Choroid plexus epithelial cell (primary cell): ENCODE measurements around the gene NPAS3.

Experiments used
- DNase-seq: peaks from one replicate; pipeline ENCODE4 v3.0.0-alpha.2; 2010; ENCODE audit warnings: low read depth
- H3K4me3 ChIP-seq: 2 replicates; pipeline ENCODE4 v1.5.1; 2011; ENCODE audit warnings: low read depth, mild to moderate bottlenecking, control low read depth, low read length, moderate library complexity
- TF ChIP-seq, protein P1 (sequence below): conservative IDR thresholded peaks from 2 replicates; pipeline ENCODE4 v1.5.1; 2011; ENCODE audit warnings: low read depth, mild to moderate bottlenecking, control low read depth, inconsistent platforms, low read length, moderate library complexity

The NPAS3 gene

DNA sequence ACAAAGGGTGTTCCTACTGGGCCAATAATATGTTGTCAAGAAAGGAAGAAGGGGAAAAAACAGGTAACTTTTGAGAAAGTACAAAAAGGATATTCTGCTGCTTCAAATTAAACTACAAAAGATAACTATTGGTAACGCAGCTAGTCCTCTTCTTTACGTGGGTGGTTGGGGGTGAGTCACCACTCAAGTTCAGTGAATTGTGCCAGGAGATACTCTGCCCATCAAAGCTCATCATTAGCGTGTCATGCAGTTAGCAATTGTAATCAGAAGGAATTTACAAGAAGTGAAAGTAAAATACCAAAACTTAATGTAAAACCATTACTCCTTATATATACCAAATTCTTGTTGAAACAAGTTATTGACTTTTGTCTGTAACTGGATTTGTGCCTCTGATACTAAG is 342.0 kb downstream of the NPAS3 start:
- peak; percentile 20 for DNase-seq
- TF ChIP-seq, protein P1, sequence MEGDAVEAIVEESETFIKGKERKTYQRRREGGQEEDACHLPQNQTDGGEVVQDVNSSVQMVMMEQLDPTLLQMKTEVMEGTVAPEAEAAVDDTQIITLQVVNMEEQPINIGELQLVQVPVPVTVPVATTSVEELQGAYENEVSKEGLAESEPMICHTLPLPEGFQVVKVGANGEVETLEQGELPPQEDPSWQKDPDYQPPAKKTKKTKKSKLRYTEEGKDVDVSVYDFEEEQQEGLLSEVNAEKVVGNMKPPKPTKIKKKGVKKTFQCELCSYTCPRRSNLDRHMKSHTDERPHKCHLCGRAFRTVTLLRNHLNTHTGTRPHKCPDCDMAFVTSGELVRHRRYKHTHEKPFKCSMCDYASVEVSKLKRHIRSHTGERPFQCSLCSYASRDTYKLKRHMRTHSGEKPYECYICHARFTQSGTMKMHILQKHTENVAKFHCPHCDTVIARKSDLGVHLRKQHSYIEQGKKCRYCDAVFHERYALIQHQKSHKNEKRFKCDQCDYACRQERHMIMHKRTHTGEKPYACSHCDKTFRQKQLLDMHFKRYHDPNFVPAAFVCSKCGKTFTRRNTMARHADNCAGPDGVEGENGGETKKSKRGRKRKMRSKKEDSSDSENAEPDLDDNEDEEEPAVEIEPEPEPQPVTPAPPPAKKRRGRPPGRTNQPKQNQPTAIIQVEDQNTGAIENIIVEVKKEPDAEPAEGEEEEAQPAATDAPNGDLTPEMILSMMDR = no peak
- H3K4me3 ChIP-seq = no peak overlapping the region

DNA sequence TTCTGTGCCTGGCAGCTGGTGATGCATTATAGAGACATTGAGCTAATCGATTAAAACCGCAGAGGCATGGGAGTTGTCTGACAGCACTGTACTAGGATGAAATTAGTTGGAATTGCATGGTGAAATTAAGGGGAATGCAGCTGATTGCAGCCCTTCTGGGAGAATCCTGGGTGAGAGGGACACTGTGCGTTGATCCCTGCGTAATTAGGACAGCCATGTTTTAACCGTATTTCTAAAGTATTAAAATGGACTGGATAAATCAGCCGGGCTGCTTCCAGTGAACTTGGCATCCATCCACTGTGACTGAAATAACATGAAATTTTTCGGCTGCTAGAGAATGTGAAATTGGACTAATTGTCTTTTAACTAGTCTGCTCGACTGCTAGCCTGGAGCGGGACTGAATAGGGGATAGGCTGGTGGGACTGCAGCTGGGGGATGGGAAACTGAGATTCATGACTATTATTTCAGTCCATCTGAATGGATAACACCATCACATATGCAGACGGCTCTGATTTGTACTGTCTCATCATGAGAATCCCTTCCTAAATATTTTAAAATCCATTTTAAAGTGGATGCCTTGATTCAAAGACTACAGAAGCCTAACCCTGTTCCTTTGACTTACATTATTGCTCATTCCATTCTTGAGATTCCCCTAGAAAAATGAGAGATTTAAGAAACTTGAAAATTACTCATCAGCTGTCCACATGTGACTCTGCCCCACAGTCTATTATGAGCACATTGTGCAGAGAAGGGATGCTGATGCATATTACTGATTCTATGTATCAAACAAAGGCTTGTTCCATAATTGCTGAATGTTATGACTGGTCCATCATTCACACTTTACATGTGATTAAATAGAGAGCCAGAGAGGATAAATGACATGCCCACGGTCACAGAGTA is 343.9 kb downstream of the NPAS3 start:
- H3K4me3 ChIP-seq = no peak overlapping the region
- TF ChIP-seq, protein P1 = no peak
- peak; percentile 30 for DNase-seq

DNA sequence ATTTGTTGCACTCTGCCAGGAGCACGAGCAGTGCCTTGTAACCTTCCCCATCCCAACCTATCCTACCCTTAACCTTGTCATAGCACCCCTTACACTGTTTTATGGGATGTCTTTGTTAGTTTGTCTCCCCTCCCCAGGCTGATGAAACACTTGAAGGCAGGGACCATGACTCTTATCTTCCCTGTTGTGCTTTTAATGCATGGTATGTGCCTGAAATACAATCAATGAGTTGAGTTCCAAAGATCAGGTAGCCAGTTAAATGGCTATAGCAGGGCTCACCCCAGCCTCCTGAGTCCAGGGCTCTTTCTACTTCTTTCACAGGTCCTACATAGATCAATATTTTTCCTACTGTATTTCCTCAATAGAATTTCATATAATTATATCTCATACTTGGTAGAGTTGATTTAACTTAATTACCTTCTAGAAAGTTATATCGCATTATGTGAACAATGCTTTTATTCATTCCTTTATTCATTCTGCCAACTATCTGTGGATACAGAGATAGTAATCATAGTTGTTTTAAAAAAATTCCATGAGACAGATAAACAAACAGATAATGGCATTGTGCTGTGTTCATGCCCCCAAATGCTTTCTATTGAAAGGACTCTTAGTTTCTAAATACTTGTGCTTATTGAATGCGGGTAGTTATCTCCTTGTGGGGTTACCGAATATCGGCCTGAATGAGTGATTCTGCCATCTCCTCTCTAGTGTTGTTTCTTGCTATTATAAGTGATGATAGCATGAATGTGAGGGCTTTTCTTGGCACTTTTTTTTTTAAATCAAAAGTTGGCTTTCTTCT is 347.4 kb downstream of the NPAS3 start:
- no peak overlapping the region for H3K4me3 ChIP-seq
- TF ChIP-seq, protein P1 = no peak
- DNase-seq = no peak

DNA sequence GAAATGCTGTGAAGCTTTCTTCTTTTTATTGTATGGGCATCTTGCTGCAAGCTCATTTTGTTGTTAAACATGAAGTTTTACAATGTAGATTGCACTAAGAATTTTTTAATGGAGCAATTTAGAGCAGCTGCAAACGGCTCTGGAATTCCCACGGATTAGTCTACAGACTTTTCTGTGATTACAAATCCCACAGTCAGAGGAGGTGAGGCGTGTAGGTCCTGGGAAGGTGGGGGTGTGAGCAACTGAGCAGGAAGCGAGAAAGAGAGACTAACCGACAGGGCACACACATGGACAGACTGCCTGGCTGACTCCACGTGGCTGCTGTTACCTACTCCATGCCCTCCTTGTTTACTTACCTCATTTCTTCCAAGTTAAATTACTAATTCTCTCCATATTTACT is 348.5 kb downstream of the NPAS3 start:
- TF ChIP-seq, protein P1 = no peak
- peak; percentile 13 for DNase-seq
- no peak overlapping the region for H3K4me3 ChIP-seq

DNA sequence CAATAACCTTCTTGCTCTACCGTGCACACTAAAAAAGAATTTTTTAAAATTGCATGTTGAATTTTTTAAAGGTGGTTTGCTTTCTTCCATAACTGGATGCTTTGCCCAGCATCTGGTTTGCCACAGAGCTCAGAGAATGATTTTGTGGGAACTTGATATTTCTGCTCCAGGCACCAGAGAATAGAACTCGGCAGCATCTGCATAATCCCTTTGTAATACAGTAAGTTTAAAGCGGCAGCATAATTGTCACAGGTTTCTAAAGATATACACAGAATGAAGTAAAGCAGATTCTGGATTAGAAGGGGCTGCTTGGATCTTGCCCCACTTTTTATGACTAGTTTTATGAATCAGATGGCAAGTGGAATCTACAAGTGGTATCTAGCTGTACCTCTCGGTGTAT is 352.0 kb downstream of the NPAS3 start:
- H3K4me3 ChIP-seq = no peak overlapping the region
- no peak for DNase-seq
- TF ChIP-seq, protein P1 = no peak

DNA sequence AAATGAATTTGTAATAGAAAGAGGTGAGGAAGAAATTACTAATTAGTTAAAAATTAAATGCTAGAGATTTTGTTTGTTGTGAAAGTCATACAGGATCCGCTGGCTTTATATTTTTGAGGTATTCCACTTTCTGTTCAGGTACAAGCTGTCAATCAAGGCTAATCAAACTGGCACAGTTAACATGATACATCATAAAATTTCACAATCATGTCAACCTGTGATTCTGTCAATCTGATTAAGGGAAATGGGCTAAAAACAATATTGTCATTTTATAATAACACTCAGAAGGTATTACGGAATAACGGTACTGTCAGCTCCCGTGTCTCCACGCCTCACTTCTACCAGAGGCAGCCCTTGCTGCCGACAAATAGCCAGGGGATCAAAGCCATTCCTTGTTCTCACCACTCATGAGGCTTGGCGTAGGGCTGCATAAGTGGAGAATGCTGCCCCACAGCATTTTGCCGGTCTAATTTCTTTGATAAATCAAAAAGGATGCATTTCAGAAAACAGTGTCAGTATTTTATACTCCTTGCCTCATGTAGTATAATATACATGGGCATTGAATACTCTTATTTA is 352.9 kb downstream of the NPAS3 start:
- TF ChIP-seq, protein P1 = no peak
- no peak overlapping the region for H3K4me3 ChIP-seq
- no peak for DNase-seq
